WERI-Rb-1 (cell line): Measurements from ENCODE around the gene SHC3.

Experiments used
- DNase-seq: peaks from one replicate; pipeline ENCODE4 v3.0.0-alpha.2; 2020
- H3K27ac ChIP-seq: fragments of 250-450 bp; sonication (Bioruptor Pico); 2 replicates; pipeline ENCODE4 v1.5.1; 2020; ENCODE audit warnings: mild to moderate bottlenecking, moderate library complexity
- H3K27me3 ChIP-seq: fragments of 250-450 bp; sonication (Bioruptor Pico); 2 replicates; pipeline ENCODE4 v1.5.1; 2021; ENCODE audit warnings: mild to moderate bottlenecking, low read depth, moderate library complexity; ENCODE audit not compliant: insufficient read depth, severe bottlenecking
- H3K36me3 ChIP-seq: fragments of 250-450 bp; sonication (Bioruptor Pico); 2 replicates; pipeline ENCODE4 v1.5.1; 2020; ENCODE audit warnings: mild to moderate bottlenecking, moderate library complexity
- H3K4me3 ChIP-seq: 2 replicates; pipeline ENCODE4 v1.5.1; 2011; ENCODE audit warnings: low read depth, mild to moderate bottlenecking, control low read depth, low read length
- H3K9me3 ChIP-seq: fragments of 250-450 bp; sonication (Bioruptor Pico); 2 replicates; pipeline ENCODE4 v1.5.1; 2021; ENCODE audit warnings: mild to moderate bottlenecking, moderate library complexity; ENCODE audit not compliant: severe bottlenecking
- TF ChIP-seq, protein P1 (sequence below): IDR thresholded peaks from 2 replicates; pipeline ENCODE4 v1.5.1; 2011; ENCODE audit warnings: low read depth, mild to moderate bottlenecking, control low read depth, inconsistent platforms, low read length

Gene SHC3

DNA sequence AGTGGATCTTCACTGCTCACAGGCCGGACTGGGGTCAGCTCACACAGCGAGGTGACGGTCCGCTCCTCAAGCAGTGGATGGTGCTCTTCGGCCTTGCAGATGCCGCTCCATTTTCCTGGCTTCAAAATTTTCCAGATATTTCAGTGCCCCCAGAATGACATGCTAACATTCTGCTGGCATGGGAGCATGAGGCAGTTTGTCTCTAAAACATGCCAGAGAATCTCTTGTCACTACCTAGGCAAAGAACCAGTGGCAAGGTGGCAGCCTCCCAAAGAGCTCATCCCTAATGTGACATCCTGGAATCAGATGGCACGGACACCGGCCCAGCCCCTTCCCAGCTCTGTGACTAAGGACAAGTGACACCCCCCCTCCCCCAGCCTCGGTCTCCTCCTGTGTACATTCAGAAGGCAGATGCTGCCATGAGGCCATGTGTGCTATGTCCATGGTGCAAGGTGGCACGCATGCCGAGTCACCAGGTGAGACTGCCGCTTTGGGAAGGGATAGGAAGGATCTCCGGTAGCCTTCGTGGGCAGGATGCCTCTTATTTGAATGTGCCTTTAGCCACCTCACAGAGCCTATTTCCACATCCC lies 184.7 kb downstream of the SHC3 start:
- H3K27me3 ChIP-seq = no peaks in the 10 kb centered on the region
- TF ChIP-seq, protein P1, sequence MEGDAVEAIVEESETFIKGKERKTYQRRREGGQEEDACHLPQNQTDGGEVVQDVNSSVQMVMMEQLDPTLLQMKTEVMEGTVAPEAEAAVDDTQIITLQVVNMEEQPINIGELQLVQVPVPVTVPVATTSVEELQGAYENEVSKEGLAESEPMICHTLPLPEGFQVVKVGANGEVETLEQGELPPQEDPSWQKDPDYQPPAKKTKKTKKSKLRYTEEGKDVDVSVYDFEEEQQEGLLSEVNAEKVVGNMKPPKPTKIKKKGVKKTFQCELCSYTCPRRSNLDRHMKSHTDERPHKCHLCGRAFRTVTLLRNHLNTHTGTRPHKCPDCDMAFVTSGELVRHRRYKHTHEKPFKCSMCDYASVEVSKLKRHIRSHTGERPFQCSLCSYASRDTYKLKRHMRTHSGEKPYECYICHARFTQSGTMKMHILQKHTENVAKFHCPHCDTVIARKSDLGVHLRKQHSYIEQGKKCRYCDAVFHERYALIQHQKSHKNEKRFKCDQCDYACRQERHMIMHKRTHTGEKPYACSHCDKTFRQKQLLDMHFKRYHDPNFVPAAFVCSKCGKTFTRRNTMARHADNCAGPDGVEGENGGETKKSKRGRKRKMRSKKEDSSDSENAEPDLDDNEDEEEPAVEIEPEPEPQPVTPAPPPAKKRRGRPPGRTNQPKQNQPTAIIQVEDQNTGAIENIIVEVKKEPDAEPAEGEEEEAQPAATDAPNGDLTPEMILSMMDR = no peak
- H3K9me3 ChIP-seq = no peaks in the 10 kb centered on the region
- no peak overlapping the region for H3K4me3 ChIP-seq
- DNase-seq = no peak
- no peak overlapping the region for H3K27ac ChIP-seq
- no peaks in the 10 kb centered on the region; the same call in 1 of the 2 replicates for H3K36me3 ChIP-seq

DNA sequence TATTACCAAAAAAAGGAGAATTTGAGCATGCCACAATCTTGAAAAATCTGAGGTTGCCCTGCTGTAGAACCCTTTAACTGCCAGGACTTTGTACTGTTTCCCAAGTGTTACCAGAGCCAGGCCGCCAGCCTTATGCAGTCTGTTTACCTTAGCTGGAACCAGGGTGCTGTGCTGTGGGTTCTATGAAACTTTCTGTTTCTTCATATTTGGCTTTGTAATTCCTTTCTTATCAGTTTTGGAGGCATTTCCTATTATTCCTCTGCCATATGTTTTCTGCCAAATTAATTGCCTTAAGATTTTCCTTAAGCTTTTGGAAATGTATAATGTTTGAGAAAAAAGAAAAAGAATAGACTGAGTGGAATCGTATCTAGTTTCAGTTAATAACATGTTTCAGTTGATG lies 185.3 kb downstream of the SHC3 start:
- Histone ChIP-seq H3K27ac (no peak overlapping the region), H3K9me3 (no peaks in the 10 kb centered on the region), H3K4me3 (no peak overlapping the region), H3K36me3 (no peaks in the 10 kb centered on the region; the same call in 1 of the 2 replicates), H3K27me3 (no peaks in the 10 kb centered on the region)
- no peak for DNase-seq
- TF ChIP-seq, protein P1 = no peak

DNA sequence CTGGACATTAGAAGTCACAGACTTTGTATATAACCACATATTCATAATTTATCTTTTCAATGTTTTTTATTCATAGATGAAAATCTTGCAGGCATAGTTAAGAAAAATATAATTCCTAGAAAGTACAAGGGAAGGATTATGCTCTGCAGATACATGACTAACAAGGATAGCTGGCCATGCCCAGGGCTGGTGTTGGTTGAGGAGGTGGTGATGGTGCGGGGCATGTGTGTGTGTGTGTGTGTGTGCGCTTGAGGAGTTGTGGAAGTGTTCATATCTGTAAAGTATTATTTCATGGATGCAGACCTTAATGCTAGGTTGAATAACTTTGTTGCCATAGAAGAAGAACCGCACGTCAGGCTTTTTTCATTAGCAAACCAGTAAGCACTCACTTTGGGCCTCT lies 186.1 kb downstream of the SHC3 start:
- TF ChIP-seq, protein P1 = no peak
- Histone ChIP-seq H3K36me3 (no peaks in the 10 kb centered on the region; the same call in 1 of the 2 replicates), H3K9me3 (no peaks in the 10 kb centered on the region), H3K27me3 (no peaks in the 10 kb centered on the region), H3K4me3 (no peak overlapping the region; the same call in 1 of the 2 replicates), H3K27ac (no peak overlapping the region)
- no peak for DNase-seq

DNA sequence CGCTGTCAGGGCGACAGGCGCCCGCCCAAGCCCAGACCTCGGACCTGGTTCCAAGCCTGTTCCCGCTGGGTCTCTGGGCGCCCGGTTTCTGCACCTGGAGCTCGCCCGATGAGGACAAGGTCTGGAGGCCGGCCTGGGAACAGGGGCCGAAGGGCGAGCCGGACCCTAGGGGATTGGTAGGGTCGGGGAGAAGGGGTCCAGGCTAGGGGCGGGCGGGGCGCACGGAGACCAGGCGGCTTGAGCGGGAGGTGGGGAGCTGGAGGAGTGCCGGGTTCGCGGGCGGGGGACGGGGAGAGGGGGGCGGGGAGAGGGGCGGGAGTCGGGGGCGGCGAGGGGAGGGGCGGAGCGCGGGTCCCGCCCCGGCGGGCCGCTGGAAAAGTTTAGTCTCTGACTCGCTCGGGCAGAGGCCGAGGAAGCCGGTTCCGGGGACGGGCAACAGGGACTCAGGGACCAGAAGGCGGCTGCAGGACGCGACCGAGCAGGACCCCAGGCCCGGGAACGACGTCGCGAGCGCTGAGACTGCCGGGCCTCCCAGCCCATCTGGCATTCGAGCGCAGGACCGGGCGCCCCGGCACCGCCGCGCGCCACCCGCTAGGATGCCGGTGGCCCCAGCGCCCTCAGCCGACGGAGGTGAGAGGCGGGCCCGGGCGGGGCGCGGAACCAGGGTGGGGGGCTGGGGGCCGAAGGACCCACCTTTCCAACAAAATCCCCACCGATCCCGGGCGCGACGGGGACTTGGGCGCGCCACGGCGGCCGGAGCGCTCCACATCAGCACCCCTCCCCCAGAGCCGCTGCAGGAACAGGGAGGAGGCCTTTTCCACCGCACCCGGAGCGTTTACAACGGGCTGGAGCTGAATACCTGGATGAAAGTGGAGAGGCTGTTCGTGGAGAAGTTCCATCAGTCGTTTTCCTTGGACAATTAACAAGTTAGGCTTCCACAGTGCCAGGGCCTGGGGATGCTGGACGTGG lies 187.3 kb downstream of the SHC3 start, which contains the start of gene S1PR3:
Gene S1PR3, plus strand, starts transcription at position 403 of the 969 bp plus-strand sequence. CDS start 9,733 bp downstream, outside the sequence.
- no peaks in the 10 kb centered on the region for H3K27me3 ChIP-seq
- peak; percentile 75 for DNase-seq
- H3K9me3 ChIP-seq = no peaks in the 10 kb centered on the region
- H3K4me3 ChIP-seq = peak within 1 kb of the TSS; percentile 67
- H3K36me3 ChIP-seq = no peaks in the 10 kb centered on the region; the same call in 1 of the 2 replicates
- TF ChIP-seq, protein P1 = 0 out of 2 replicates have a peak, but pooled peaks have one; percentile 1
- H3K27ac ChIP-seq = peak within 1 kb of the TSS; percentile 58

DNA sequence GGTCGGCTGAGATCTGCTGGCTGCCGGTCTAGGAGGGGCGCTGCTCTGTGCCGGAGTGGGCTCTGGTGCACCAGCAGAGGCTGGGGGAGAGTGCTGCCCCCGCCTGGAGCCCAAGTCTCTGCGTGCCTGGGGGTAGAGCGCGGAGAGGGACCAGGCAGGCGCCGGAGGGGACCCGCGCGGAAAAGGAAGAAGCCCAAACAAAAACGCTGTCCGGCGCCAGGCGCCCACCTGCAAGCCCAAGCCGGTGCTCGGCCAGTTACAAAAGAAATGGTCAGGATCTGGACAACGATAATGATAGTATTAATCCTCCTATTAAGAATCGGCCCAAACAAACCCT lies 187.9 kb downstream of the SHC3 start:
- peak overlapping the region; percentile 58 for H3K27ac ChIP-seq
- no peaks in the 10 kb centered on the region for H3K27me3 ChIP-seq
- no peaks in the 10 kb centered on the region; the same call in 1 of the 2 replicates for H3K36me3 ChIP-seq
- H3K4me3 ChIP-seq = peak overlapping the region; percentile 67
- no peaks in the 10 kb centered on the region for H3K9me3 ChIP-seq
- DNase-seq = peak; percentile 49
- TF ChIP-seq, protein P1 = 0 out of 2 replicates have a peak, but pooled peaks have one; percentile 17
